OCI-M2 (cell line): ENCODE data around the gene CFAP74.

ENCODE experiments used
- DNase-seq: peaks from one replicate; lab custom pipeline; 2025; ENCODE audit not compliant: unreplicated experiment; lab: John Stamatoyannopoulos, UW

The CFAP74 gene

DNA sequence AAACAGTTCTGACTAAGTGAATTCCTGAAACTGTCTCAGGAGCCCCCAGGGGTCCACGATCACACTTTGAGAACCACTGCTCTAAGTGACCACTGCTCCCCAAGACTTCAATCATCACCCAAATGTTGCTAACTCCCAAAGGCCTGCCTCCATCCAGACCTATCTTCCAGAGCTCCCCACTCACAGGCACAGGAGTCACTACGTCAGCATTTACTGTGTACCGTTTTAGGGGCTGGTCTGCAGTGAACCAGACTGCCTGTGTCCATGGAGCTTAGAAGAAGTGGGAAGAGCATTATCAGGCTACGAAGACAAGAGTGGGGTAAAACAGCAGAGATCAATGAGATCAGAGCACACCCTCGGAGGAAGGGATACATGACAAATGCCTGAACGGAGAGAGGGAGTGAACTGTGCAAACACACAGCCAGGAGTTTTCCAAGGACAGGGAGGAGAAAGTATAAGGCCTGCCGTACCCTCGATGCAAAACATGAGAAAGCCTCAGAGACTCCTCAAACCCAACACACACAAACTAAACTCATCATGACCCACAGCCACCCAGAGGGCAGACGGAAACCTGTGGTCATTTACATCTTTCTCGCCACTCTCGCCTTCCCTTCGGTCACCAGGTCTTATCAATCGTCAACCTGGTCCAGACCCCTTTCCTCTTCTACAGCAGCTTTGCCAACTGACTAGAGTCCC, 122.8 kb downstream of the CFAP74 start:
- no peak for DNase-seq

DNA sequence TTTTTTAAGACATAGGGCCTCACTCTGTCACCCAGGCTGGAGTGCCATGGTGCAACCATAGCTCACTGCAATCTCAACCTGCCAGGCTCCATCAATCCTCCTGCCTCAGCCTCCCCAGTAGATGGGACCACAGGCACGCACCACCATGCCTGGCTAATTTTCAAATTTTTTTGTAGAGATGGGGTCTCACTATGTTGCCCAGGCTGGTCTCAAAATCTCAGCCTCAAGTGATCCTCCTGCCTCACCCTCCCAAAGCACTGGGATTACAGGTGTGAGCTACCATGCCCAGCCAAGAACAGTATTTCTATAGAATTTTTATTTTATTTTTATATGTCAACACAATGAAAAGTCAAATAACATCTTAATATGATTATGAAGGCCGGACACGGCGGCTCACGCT, 123.6 kb downstream of the CFAP74 start:
- DNase-seq = no peak

DNA sequence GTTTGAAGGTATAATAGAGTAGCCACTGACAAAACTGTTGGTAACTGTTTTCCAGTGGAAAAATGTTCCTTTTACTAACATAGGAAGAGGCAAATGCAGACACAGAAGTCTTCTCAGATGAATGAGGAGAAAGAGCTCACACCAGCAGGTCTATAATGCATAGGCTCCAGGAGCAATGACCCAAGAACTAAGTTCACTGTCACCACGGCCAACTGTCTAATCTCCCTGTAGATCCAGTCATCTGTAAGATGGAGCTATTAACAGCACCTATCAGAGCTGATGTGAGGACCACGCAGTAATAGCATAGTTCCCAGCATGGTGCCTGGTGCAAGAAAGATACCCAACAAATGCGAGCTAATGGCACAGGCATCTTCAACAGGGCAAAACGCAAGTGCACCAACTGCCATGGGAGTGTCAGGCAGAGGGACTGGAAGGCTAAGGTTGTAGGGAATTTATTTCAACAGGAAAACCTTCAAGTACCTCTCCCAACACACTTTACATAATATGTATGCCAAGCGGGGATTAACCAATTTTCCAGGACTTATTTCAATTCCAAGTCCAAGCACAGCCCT, 125.6 kb downstream of the CFAP74 start:
- no peak for DNase-seq

DNA sequence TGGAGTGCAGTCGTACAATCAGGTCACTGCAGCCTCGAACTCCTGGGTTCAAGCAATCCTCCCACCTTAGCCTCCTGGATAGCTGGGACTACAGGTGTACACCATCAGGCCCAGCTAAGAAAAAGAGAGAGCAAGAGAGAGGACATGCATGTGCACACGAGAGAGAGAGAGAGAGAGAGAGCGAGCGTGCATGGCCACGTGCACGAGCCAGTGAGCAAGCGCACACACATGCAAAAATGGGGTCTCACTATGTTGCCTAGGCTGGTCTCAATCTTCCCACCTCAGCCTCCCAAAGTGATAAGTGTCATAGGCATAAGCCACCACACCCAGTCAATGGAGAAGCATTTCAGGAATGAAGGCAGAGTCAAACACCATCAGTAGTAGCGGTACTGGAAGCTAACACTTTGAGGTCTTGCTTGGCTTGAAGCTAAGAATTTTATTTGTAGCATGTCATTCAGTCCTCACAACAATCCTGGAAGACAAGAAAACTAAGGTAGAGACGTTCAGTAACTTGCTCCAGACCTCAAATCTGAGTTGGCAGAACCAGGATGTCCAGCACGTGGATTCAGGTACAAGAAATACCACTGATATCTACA, 127.2 kb downstream of the CFAP74 start:
- DNase-seq = no peak

DNA sequence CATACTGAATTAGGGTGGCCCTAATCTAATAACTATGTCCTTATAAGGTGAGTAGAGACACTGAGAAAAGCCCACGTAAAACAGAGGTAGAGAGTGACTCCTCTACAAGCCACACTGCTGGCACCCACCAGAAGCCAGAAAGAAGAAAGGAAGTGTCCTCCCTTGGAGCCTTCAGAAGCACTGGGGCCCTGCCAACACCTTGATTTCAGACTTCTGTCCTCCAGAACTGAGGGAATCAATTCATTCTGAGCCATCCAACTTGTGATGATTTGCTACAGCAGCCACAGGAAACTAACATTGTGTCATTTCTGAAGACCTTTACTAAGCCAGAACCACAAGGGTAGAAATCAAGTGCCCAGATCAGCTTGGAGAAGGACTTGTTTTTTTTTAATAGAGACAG, 127.7 kb downstream of the CFAP74 start:
- no peak for DNase-seq

DNA sequence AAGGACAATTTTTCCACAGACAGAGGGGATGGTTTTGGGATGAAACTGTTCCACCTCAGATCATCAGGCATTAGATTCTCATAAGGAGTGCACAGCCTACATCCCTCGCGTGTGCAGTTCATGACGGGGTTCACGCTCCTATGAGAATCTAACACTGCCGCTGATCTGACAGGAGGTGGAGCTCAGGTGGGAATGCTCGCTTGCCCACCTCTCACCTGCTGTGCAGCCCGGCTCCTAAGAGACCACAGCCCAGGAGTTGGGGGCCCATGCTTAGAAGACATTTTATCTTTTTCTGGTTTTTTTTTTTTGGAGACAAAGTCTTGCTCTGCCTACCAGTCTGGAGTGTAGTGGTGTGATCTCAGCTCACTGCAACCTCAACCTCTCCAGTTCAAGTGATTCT, 128.7 kb downstream of the CFAP74 start:
- no peak for DNase-seq

DNA sequence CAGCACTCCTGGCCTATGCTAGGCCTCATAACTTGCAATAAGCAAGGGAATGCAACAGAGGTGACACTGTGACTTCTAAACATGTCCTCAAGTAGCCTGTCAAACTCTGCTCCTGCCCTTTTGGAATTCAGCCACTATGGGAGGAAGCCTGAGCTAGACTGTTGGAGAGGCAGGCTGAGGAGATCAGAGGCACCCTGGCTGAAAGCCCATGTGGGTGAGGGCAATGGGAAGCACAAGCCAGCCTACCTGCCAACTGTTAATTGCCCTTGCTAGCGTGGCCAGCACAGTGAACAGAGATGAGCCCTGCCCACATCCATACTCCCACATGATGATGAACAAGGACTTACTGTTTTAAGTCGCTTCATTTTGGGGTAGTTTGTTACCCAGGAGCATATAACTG, 130.4 kb downstream of the CFAP74 start:
- DNase-seq = no peak

DNA sequence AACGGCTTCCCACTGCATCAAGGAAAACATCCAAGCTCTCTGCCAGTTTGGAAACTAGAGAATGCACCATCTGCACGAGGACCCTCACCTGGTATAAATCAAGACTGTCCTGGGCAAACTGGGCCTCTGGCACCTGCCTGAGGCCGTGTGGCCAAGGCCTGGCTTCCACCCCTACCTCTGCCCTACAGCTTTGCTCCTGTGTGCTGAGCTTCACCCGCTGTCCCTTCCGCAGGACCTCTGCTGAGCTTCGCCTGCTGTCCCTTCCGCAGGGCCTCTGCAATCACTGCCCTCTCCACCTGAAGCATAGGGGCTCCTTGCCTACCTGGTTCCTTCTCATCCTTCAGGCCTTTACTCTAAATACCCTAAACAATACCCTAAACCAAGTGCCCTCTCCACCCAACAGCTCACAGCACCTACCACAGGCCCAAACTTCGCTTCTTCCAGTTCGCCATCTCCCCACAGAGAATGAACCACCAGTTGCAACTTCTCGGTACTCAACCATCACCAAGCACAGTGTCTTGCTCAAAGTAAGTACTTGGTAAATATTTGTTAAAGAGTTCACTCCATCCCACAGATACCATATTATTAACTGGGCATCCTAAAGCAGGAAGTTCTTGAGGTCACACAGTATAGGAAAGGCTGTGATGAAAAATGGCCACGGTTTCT, 131.1 kb downstream of the CFAP74 start:
- DNase-seq = no peak
